A673 (cell line): ENCODE results near the gene KIFC3.

Source experiments
- CTCF ChIP-seq: fragments of 300-800, 200-600 bp; sonication (generic); conservative IDR thresholded peaks from 2 replicates; pipeline ENCODE4 v1.5.1; 2017; ENCODE audit warnings: low read depth, mild to moderate bottlenecking, antibody characterized with exemption, low read length, moderate library complexity, mixed read lengths
- EZH2 ChIP-seq: fragments of 200-600 bp; sonication (generic); IDR thresholded peaks from 2 replicates; pipeline ENCODE4 v1.6.1; 2017; ENCODE audit warnings: borderline replicate concordance, low read depth, mild to moderate bottlenecking, mixed read lengths, antibody characterized with exemption, low read length; ENCODE audit not compliant: poor library complexity, severe bottlenecking

GRCh38 chr16:57787519-57787905 is 14.8 kb downstream of the KIFC3 start:
- TF ChIP-seq CTCF (no peak), EZH2 (no peak)
